Type B pancreatic cell (in vitro differentiated cells): ENCODE results near the gene SNRNP200. TPM values are rescaled to one million over a fixed set of nuclear protein-coding genes. Genes with fewer than 3 reads are reported as not detected.

Experiments
- DNase-seq: peaks from one replicate; pipeline ENCODE4 v3.0.0; 2021; ENCODE audit warnings: mixed read lengths; ENCODE audit not compliant: unreplicated experiment; ENCODE audit errors: extremely low spot score
- H3K27ac Mint-ChIP-seq: 2 replicates; pipeline ENCODE4 v1.8.0; 2021; ENCODE audit warnings: mild to moderate bottlenecking, mixed read lengths
- H3K27me3 Mint-ChIP-seq: 2 replicates; pipeline ENCODE4 v1.8.0; 2021; ENCODE audit warnings: mixed read lengths
- H3K36me3 Mint-ChIP-seq: 2 replicates; pipeline ENCODE4 v1.8.0; 2021; ENCODE audit warnings: mixed read lengths
- H3K4me1 Mint-ChIP-seq: one replicate; pipeline ENCODE4 v1.8.0; 2021; ENCODE audit warnings: mixed read lengths; ENCODE audit not compliant: unreplicated experiment
- H3K4me3 Mint-ChIP-seq: 2 replicates; pipeline ENCODE4 v1.8.0; 2021; ENCODE audit warnings: mild to moderate bottlenecking, mixed read lengths
- H3K9me3 Mint-ChIP-seq: 2 replicates; pipeline ENCODE4 v1.8.0; 2021; ENCODE audit warnings: mixed read lengths
- total RNA-seq: library from RNA; stranded (reverse); gene quantifications from 2 replicates; pipeline ENCODE4 v1.2.1, GENCODE V29; 2021; ENCODE audit warnings: low replicate concordance
- TF ChIP-seq, protein P1 (sequence below): fragments of 200-600 bp; sonication (generic); conservative IDR thresholded peaks from 2 replicates; pipeline ENCODE4 v1.5.0; 2021; ENCODE audit warnings: antibody characterized with exemption, mild to moderate bottlenecking

Gene SNRNP200
- total RNA-seq, 1 donor from 2014 or later: 184 TPM

DNA sequence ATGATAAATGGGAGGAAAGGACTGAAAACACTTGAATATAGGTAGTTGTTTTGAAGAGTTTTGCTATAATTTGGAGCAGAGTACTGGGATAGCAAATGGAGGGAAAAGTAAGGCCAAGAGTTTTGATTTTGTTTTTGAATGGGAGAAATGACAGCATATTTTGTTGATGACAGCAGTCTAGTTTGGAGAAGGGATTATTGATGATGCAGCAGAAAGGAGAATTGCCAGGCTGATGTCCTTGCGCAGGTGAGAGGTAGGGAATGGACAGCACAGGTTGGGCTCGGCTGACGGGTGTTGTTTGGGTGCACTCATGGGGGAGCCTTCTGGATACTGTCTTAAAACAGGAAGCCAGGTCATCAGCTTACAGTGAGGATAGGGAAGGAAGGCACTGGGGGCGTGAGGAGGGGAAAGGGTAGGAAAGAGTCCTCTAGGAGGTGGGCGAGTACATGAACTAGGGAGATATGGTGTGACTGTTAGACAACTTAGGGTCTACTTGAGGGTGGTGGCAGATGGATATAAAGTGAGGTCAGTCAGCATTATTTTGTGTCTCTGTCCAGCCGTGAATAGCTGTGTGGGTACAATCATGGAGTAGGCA lies 40.6 kb upstream of the SNRNP200 start:
- no peak overlapping the region for H3K4me3 Mint-ChIP-seq
- H3K9me3 Mint-ChIP-seq: no peaks in the 10 kb centered on the region
- no peak for DNase-seq
- H3K27ac Mint-ChIP-seq: no peak overlapping the region
- no peaks in the 10 kb centered on the region for H3K4me1 Mint-ChIP-seq
- TF ChIP-seq, protein P1, sequence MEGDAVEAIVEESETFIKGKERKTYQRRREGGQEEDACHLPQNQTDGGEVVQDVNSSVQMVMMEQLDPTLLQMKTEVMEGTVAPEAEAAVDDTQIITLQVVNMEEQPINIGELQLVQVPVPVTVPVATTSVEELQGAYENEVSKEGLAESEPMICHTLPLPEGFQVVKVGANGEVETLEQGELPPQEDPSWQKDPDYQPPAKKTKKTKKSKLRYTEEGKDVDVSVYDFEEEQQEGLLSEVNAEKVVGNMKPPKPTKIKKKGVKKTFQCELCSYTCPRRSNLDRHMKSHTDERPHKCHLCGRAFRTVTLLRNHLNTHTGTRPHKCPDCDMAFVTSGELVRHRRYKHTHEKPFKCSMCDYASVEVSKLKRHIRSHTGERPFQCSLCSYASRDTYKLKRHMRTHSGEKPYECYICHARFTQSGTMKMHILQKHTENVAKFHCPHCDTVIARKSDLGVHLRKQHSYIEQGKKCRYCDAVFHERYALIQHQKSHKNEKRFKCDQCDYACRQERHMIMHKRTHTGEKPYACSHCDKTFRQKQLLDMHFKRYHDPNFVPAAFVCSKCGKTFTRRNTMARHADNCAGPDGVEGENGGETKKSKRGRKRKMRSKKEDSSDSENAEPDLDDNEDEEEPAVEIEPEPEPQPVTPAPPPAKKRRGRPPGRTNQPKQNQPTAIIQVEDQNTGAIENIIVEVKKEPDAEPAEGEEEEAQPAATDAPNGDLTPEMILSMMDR: no peak
- no peaks in the 10 kb centered on the region for H3K27me3 Mint-ChIP-seq
- peaks cover 16% of the 10 kb centered on the region for H3K36me3 Mint-ChIP-seq

DNA sequence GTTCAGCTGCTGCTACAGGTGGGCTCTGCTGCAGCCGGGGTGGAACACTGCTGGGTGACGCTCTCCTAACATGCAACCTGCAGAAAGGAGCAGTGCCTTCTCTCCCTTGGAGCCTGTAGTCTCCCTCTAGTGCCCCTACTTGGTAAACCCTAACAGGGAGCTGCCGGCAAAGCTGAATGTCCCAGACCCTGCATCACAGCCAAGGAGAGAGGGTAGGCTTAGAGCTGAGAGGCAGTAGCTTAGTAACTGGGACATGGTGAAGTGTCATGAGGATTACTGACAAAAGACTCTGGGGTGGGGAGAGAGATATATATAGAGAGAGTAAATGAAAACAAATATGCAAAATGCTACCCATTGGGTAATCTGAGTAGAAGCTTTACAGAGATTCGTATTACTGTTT lies 40.1 kb upstream of the SNRNP200 start:
- no peak for DNase-seq
- H3K27ac Mint-ChIP-seq: no peak overlapping the region
- H3K4me1 Mint-ChIP-seq: no peaks in the 10 kb centered on the region
- peaks cover 16% of the 10 kb centered on the region for H3K36me3 Mint-ChIP-seq
- no peak overlapping the region for H3K4me3 Mint-ChIP-seq
- TF ChIP-seq, protein P1: peak; percentile 24
- H3K9me3 Mint-ChIP-seq: no peaks in the 10 kb centered on the region
- no peaks in the 10 kb centered on the region for H3K27me3 Mint-ChIP-seq

DNA sequence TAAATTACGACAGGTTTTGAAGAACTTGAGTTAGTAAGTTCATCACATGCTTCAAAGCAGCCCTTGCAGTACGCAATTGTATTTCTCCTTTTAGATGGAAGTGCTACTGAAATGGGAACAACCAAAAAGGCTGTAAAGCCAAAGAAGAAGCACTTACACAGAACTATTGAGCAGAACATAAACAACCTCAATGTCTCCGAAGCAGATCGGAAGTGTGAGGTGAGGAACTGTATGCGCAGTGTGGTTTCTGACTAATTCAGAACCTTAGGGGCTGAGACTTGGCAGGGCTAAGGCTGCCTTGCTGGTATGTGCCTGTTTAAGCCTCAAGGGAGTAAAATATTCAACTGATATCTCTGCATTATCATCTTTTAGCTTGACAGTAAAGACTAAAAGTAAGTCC lies 38.7 kb upstream of the SNRNP200 start:
- Mint-ChIP-seq H3K4me3 (no peak overlapping the region), H3K9me3 (no peaks in the 10 kb centered on the region), H3K36me3 (peaks cover 16% of the 10 kb centered on the region), H3K27me3 (no peaks in the 10 kb centered on the region), H3K4me1 (no peaks in the 10 kb centered on the region), H3K27ac (no peak overlapping the region)
- TF ChIP-seq, protein P1: no peak
- DNase-seq: no peak

DNA sequence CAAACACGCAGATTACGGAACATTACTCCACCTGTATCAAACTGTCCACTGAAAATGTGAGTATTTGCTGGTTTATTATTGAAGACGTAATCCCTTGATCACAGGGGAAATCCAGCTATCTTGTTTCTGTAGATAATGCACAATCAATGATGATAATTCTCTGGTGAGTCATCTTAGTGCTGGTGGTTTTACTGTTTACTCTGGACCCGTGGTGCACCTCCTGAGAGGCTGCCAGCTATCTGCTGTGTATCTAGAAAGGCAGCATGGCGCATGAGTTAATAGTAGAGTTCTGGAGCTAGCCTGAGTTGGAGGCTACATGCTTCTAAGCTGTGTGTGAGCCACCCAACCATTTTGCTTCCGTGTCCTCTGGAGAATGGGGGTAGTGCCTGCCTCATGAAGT lies 36.7 kb upstream of the SNRNP200 start:
- H3K4me1 Mint-ChIP-seq: peaks cover 5% of the 10 kb centered on the region
- H3K36me3 Mint-ChIP-seq: peaks cover 21% of the 10 kb centered on the region
- no peak for DNase-seq
- H3K27ac Mint-ChIP-seq: peak overlapping the region; percentile 25
- H3K27me3 Mint-ChIP-seq: no peaks in the 10 kb centered on the region
- TF ChIP-seq, protein P1: no peak
- no peak overlapping the region for H3K4me3 Mint-ChIP-seq
- no peaks in the 10 kb centered on the region for H3K9me3 Mint-ChIP-seq

DNA sequence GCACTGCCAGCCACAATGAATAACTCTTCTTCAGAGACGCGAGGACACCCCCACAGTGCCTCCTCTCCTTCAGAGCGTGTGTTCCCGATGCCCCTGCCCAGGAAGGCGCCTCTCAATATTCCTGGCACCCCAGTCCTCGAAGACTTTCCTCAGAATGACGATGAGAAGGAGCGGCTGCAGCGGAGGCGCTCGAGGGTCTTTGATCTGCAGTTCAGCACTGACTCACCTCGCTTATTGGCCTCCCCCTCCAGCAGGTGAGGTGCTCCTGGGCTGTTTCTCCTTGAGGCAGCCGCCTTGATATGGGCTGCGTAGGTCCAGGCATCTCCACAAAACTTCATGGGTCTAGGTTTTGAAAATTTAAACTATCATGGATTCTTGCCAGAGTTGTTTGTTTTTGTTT lies 36.3 kb upstream of the SNRNP200 start:
- H3K4me3 Mint-ChIP-seq: no peak overlapping the region
- no peak for DNase-seq
- H3K9me3 Mint-ChIP-seq: no peaks in the 10 kb centered on the region
- no peak overlapping the region for H3K27ac Mint-ChIP-seq
- no peaks in the 10 kb centered on the region for H3K27me3 Mint-ChIP-seq
- peaks cover 8% of the 10 kb centered on the region for H3K4me1 Mint-ChIP-seq
- TF ChIP-seq, protein P1: no peak
- peaks cover 19% of the 10 kb centered on the region for H3K36me3 Mint-ChIP-seq
